ENCODE measurements around the gene TMEM171.

The TMEM171 gene

DNA sequence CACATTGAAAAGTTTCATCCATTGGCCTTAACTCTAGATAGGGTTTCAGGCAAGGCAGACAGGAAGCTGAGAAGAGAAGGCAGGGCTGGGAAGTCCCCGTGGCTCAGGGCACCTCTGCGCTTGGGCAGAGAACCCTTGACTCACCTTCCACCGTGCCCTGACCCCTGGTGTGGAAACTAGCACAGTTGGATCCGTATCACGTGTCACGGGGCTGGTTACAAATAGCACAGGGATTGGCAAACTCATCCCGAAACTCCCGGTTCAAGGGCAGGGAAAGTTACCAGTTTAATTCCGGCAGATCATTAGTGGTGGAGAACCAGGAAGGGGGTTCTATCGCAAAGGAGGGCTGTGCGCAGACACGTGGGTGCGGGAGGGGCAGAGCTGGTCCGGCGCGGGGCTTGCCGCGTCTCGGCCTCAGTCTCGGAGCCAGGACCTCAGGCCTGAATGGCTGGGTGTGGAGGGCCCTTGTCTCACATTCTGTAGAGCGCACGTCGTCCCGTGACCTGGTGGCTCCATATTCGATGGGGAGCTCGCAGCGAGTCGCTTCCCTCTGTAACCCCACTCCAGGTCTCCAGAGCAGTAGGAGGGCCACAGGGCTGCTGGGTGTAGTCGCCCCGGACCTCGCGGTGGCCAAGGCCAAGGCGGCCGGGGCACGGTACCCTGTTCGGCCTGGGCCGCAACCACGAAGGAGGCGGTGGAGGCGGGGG is 771 bp upstream of the TMEM171 start:
- no peak for DNase-seq (ENCODE audit: low read depth)

DNA sequence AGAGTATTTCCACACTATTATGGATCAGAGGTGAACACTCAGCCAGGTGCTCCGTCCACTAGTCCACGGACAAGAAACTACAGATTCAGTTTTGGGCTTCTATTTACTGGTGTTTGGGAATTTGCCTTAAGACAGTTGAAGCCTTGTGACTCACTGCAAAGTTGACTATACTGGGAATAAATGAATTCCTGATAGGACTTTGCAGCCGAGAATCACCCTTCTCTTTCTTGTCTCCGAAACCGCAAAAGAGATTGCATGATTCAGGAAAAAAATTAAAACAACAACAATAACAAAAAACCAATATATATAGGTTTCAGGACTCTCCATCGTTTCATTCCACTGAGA is 716 bp downstream of the TMEM171 start:
- peak; percentile 49 for DNase-seq (ENCODE audit: low read depth)

DNA sequence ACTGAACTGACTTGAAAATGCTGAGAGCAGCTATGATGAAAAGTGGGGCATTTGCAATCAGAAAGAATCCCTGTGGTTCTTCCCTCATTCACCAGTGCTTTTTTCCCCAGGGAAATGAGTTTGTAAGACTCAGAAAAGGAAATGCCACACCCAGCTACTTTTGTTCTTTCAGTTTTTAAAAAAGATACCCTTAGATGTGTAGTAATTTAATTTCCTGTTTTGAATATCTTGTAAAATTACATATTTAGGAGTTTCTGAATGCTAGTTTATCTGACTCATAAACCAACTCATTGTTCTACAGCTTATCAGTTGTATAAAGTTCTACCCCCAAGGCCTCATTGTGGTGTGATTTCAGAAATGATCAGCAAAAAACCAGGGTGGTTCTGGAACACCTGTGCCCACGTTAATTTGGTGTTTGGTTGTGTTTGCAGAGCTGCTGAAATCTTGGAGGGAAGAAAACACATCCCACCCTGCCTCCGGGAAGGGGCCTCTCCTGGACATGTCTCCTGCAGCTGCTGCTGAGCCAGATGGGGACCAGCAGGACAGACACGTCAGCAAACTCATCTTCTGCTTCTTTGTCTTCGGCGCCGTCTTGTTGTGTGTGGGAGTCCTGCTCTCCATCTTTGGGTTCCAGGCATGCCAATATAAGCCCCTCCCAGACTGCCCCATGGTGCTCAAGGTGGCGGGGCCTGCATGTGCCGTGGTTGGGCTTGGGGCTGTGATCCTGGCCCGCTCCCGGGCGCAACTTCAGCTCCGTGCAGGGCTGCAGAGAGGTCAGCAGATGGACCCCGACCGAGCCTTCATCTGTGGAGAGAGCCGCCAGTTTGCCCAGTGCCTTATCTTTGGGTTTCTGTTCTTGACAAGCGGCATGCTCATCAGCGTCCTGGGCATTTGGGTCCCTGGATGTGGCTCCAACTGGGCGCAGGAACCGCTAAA is 2.8 kb downstream of the TMEM171 start:
- peak; percentile 65 for DNase-seq (ENCODE audit: low read depth)

DNA sequence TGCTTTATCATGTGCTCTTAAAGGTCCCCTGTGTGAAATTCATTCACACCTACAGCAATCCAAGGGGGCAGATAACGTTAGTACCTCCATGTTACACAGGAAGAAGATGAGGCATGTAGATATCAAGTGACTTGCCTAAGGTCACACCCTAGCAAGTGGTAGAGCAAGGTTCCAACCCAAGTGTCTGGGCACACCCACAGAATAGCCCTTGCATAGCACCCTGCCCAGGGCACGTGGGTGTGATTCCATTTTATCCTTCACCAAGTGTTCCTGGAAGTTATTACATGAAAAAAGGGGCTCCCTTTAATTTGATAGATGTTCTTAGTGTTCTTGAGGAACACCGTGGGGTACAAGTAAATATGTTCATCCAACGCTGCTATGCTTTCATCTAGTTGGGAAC is 4.9 kb downstream of the TMEM171 start:
- no peak for DNase-seq (ENCODE audit: low read depth)

DNA sequence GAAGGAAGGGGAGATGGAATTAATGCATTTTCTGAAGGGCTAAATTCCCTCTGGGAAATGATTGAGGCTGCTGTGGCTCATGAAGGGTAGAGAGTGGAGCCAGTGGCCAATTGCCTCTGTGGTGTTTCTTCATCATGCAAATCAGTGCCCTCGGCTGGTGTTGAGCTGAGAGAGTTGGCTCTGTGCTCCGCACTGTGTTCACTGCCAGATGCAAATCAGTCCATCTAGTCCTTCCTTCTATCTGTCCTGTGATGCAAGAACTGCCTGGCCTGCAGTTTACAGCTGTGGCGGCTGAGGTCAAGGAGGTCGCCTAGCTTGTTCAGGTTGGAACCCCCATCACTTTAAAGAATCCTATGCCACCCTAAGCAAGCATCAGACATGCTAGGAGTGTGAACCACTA is 6.0 kb downstream of the TMEM171 start:
- no peak for DNase-seq (ENCODE audit: low read depth)

DNA sequence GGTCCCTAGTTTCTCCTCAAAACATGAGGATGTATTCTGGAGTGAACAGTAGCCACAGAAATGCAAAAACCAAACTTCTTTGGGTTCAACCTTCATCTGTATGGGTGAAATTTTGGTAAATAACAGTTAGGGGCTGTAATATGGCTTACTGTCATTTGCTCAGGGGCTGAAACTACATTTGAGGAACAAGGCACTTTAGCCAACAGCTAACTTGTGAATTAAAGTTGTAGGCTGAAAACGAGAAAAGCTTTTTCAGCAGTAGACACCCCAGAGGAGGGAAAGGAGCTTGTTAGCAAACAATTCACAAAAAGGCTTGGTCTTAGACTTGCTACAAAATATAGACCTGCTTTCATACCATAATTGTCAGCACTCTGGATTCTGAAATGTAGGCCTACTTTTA is 6.6 kb downstream of the TMEM171 start:
- DNase-seq (ENCODE audit: low read depth), result no peak

DNA sequence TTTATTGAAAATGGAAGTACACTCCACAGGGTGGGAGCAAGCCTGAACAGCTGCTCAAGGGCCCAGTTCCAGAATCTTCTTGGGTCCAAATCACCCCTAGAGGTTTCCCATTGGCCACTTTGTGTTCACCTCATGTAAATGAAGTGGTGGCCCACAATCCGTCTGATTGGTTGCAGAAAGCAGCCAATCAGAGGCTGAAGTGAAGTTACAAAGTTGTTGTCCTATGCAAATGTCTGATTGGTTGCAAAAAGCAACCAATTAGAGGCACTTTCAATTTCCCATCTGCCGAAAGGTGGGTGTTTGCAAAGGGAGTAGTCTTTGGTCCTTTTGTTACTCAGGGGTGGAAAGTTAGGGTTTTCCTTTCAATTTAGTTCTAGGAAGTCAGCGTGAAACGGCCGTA is 8.8 kb downstream of the TMEM171 start:
- no peak for DNase-seq (ENCODE audit: low read depth)

DNA sequence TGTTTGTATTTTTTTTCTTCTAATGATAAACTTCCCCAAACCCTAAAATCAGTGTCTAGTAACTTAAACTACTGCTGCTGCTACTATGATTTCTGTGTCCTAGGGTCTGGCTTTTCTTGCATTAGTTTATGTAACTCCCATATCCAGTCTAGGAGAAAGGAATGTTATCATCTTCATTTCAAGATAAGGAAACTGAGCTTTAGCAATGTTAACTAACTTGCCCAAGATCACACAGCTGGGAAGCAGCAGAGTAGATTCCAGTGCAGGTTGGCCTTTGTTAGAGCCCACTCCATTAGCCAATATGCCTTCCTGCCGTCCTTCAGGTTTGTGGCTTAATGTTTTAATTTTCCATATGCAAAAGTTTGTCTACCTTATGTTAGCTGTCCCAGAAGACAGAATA is 10.4 kb downstream of the TMEM171 start:
- DNase-seq (ENCODE audit: low read depth), result no peak

DNA sequence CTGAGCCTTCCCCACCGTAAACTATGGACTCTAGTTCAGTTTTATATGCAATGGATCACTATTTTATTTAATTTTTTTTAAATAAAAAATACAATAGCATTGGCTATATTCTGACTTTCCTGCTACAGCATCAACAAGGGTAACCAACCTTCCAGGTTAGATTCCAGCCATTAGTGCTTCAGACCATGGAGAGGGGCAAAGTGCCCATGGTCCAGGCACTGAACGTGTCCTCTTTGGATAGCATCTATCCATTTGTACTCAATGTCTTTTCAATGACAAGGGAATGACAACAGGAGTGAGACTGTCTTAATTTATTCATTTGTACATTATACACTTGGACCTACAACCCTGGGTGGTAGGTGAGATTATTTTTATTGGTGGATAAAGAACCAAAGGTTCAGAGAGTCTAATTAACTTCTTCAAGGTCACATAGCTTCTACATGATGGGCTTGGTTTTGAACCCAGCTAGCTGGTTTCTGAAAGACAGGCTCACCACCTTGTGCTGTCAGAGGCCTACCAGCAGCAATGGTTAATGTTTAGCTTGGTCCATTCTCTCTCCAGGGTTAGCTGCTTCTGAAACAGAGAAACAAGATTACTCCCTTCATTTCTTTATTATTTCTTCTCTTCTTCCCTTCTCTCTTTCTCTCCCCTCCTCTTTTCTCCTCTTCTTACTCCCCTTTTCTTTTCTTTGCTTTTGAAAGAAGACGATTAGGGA is 11.5 kb downstream of the TMEM171 start:
- no peak for DNase-seq (ENCODE audit: low read depth)

DNA sequence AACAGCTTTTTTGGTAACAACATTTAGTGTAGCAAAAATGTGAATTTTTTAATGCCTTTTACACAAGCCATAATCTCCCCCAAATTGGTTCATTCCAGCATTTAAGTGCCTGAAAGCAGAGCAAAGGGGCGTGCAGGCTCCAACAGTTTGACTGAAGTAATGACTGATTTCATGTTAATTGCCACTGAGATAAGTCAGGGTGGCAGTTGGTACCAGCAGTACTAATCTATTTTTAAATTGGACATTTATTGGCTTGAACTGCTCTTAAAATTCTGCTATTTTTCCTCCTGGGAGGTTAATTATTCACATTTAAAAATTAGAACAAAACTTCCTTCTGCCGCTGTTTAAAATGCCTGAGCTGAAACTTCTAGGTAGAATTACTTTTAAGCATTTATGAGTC is 12.4 kb downstream of the TMEM171 start:
- no peak for DNase-seq (ENCODE audit: low read depth)

DNA sequence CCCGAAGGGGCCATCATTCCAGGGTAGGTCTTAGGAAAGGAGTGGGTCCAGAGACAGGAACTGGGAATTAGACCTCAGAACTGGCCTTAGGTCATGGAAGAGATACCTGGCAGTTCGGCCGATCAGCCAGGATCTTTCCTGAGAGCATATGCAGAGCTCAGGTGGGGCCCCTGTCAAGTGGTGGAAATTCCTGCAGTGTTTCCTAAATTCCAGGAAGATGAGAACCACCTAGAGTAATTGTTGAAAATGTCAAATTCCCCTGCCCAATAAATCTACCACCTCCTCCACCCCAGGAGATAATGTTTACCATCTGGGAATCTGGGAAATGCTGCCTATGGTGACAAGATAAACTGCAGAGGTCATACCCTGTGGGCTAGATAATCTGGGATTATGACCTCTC is 14.6 kb downstream of the TMEM171 start:
- DNase-seq (ENCODE audit: low read depth), result peak; percentile 6

DNA sequence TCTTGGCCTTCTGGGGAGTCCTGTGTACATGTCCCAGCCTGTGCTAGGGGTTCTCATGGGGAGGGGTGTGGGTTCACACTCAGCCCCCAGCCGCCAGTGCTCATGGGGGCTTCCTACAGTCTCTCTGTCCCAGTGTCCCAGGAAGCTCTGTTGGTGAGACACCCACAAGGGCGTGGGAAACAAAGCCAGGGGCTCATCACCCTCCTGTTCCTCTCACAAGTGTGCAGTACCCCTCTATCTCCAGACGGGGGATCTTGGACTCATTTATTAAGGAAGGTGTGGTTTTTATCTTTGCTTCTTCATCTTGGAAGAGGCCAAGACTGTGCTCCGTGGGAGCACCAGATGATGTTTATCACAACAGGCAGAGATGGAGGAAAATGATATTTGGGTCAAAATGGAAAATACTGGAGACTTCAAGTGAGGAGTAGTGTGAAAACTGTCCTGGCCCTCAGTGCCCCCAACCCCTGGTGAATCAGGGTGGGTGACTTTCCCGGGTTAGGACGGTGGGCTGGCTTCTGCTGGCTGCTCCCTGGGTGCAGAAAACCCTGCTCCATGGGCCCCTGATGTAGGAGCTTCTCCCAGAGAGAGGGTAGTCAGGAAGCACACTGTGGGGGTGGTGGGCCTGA is 15.2 kb downstream of the TMEM171 start:
- peak; percentile 61 for DNase-seq (ENCODE audit: low read depth)

DNA sequence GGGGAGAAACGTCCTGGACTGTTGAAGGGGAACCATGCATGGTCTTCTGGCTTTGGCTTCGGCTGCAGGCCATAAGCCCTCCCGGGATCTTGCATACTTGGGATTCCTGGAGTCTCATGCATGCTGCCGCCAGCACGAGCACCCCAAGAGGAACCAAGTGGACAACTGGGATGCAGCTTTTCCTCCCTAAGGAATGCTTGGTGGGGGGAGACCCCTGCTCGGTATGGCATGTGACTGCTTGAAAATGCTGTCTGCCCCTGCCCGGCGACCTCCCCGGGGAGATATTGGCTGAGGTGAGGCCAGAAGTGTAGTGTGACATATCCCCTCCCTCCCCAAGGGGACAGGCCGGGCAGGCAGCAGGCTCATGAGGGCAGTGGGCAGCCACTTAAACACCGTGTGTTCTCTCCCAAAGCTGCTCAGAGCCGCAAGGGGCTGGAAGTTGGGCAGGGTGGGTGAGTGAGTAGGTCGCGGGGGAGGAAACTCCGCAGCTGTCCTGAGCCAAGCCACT is 15.7 kb downstream of the TMEM171 start:
- DNase-seq (ENCODE audit: low read depth), result peak; percentile 62

DNA sequence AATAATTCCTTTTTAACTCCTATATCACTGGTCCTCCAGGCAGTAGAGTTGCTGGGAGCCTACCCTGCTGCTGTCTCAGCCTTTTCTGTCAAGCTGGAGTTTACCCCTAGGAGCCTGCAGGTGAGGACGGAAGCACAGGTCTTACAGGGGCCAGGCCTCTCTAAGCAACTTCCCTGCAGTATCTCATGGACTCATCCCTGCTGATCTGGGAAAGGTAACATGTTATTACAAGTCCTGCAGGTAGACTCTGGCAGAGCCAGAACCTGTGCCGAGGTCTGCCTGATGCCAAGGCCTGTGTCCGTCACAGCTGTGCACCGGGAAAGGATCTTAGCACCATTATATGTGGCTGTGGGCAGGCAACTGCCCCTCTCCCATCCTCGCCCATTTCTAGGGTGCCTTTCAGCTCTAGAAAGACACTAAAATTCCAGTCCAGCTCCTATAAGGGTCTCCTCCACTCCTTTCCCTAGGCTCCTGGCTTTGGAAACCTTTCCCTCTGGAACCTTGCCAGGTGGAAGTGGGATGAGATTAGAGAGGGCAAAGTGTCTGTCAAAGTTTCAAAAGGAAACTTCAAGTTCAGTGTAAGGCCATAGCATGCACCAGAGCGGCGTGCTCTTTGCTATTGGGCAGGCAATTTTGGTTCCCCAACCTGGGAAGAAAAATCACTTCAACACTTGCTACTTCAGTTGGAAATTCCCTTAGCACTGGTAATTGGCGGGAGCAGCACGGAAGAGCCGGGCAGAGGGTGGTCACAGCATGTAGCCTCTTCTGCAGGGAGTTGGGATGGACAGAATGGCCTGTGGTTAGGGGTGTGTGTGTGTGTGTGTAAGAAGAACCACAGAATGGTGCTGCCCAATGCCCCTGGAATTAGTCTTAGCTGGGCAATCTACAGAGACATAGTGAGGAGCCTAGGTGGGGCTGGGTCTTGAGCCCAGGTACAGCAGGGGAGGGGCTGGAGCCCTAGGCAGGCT is 17.5 kb downstream of the TMEM171 start:
- no peak for DNase-seq (ENCODE audit: low read depth)

DNA sequence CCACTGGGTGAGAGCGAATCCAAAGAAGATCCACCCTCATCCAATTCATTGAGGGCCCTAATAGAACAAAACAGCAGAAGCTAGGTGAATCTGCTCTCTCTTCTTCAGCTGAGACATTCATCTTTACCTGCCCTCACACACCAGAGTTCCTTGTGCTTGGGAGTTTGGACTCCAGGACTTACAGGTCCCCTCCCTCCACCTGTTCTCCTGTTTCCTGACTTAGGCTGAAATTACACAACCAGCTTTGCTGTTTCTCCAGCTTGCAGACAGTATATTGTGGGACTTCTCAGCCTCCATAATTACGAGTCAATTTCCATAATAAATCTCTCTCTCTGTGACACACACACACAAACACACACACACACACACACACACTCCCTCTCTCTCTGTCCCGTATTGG is 19.1 kb downstream of the TMEM171 start:
- DNase-seq (ENCODE audit: low read depth), result no peak

DNA sequence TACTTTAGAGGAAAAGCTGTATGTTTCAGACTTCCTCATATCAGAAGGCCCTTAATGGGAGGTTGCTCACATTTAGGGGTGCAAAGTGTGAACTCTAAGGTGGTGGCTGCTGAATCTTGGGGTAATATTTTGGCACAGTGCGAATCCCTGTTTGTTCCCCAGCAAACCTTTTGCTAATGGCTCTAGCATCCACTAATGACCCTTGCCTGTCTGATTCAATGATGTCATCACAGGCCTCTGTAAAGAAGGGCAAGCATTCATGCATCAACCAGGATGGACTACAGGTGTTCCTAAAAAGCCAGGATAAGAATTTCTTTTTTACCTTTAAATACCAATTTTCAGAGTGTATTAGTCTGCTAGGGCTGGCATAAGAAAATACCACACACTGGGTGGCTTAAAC is 20.4 kb downstream of the TMEM171 start:
- DNase-seq (ENCODE audit: low read depth), result no peak

DNA sequence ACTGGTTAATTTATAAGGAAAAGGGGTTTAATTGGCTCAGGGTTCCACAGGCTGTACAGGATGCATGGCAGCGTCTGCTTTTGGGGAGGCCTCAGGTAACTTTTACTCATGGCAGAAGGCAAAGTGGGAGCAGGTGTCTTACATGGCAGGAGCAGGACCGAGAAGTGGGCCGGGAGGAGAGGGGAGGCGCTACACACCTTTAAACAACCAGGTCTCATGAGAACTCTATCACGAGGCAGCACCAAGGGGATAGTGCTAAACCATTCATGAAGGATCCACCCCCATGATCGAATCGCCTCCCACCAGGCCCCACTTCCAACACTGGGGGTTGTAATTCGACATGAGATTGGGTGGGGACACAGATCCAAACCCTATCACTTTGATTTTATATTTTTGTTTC is 21.7 kb downstream of the TMEM171 start:
- DNase-seq (ENCODE audit: low read depth), result no peak

DNA sequence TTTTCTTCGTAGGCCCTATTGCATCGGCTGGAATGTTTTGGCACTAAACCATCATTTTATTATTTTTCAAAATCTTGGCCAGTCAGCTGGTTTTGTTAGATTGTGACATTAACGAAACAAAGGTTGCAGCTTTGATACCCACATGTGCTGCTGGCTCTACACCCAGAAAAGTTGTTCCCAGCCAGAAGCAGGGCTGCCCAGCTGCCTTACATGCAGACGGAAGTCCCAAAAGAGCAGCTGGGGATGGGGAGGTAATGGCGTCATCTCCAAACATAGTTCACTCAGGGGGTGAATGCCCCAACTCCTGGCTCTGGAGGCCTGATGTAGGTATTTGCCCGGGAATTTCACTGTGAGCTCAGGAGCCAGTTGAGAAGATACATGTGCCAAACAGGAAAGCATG is 23.3 kb downstream of the TMEM171 start:
- DNase-seq (ENCODE audit: low read depth), result no peak

DNA sequence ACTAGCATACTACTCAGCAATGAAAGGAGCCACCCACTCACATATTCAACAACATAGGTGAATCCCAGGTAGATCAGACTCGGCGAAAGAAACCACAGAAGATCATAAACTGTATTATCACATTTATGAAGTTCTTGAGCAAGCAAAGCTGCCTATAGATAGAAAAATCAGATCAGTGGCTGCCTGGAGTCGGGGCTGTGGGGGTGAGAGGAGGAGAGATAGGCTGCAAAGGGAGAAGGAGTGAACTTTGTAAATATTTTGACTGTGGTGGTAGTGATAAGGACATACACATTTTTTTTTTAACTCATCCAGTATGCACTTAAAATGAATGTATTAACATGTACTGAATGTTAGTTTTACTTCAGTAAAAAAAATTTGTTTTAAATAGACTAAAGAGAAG is 29.2 kb downstream of the TMEM171 start:
- DNase-seq (ENCODE audit: low read depth), result no peak

DNA sequence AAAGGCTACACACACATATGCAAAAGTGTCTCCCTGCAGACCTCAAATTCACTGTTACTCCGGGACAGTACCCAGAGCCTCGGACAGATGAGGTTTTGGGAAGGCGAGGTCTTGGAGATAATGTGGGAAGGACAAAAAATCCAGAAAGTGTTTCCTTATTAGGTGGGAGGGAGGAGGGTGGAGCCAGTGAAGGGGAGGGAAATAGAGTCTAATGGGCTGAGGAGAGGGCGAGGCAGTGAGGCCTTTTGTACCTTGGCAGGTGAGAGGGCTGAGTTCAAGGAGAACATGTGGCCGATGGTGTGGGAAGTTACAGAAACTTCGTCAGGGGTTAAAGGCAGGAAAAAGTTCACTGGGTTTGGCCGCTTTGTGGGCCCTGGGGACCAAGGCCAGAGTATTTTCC is 30.5 kb downstream of the TMEM171 start:
- no peak for DNase-seq (ENCODE audit: low read depth)

DNA sequence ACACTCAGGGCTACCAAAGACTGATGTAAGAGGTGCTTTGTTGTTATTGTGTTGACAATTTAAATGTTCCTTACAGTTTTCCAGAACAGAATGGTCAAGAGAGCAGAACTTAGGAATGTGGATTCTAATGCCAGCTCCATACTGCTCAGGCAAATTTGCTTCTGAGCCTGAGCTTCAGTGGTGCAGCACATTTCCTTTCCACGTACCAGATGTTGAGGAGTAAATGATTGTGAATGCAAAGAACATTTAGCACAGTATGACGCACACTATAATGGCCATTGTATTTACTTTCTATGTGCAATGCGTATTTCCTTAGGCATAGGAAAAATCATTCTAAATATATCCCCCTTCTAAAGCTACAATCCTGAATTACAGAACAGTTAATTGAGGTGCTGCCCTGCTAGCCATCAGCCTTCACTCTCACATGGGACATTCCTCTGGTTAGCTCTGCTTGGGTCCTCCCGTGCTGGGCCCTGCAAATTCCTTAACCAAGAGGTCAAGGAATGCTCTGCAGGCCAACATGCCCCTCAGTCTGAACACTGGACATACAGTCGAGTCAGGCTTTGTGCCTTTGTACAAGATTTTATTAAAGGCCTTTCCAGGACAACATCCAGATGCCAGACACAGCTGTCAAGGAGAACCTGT is 31.5 kb downstream of the TMEM171 start:
- peak; percentile 53 for DNase-seq (ENCODE audit: low read depth)

Data from EH (cell line).